Pancreas (tissue), 10 donors: ENCODE results near the gene EYA4. TPM values are rescaled to one million over a fixed set of nuclear protein-coding genes. Genes with fewer than 3 reads are reported as not detected.

Experiments used
- ATAC-seq, 4 donors: fragments of 200-7000 bp; cut with Tn5 transposase; one replicate each; pipeline versions ENCODE4 v1.8.0 to v1.9.1; 2020; ENCODE audit warnings: mild to moderate bottlenecking in 4 of 4, moderate library complexity in 4 of 4
- DNase-seq, 6 donors: peaks; one replicate each; pipeline ENCODE4 v3.0.0-alpha.2; 2020
- FAIRE-seq: peaks from 2 replicates; lab custom pipeline; 2012; peaks lifted over from hg19 to GRCh38; lab: Jason Lieb, UNC
- H3K27ac ChIP-seq, 4 donors: fragments of 200-600 bp; sonication (generic); 1 replicate in 3 of 4; 2 replicates in 1 of 4; pipeline versions ENCODE4 v1.5.0 to v1.8.0; 2020
- H3K27me3 ChIP-seq, 4 donors: fragments of 200-600 bp; one replicate each; pipeline ENCODE4 v1.8.0; 2021
- H3K36me3 ChIP-seq, 3 donors: fragments of 200-600 bp; sonication (generic) in 1 of 3; one replicate each; pipeline versions ENCODE4 v1.5.0 to v1.8.0; 2020 to 2021
- H3K4me1 ChIP-seq, 3 donors: fragments of 200-600 bp; one replicate each; pipeline ENCODE4 v1.8.0; 2021
- H3K4me3 ChIP-seq, 4 donors: fragments of 200-600 bp; sonication (generic) in 2 of 4; one replicate each; pipeline versions ENCODE4 v1.5.0 to v1.8.0; 2020 to 2021
- H3K9me3 ChIP-seq, 4 donors: fragments of 200-600 bp; one replicate each; pipeline ENCODE4 v1.8.0; 2021
- WGBS, 2 donors: extraction: QIAGEN DNeasy Blood & Tissue Kit; methylation state at CpG; one replicate each; pipeline ENCODE4 v1.1.7; 2013; 5-methylcytosine and 5-hydroxymethylcytosine counted together
- intact Hi-C, 3 donors: fragments of 100-400 bp; cut with DNase I; formaldehyde crosslinking; loops; one replicate each; pipeline versions ENCODE4 v1.11.1 to v1.14.2; 2022
- polyA plus RNA-seq, 2 donors: library from polyadenylated mRNA; stranded (reverse); fragments of 200-250 nt; gene quantifications; one replicate each; pipeline ENCODE4 v1.2.3, GENCODE V29; 2013
- total RNA-seq, 6 donors: library from RNA; stranded (reverse); fragmentation: NEBNext Ultra II Directional in 4 of 6; extraction: Animal tissue kit (Norgen Biotek cat#: 25700) in 4 of 6; gene quantifications; one replicate each; pipeline versions ENCODE4 v1.2.1 to v1.2.4, GENCODE V29; 2021 to 2023
- TF ChIP-seq, protein P1 (sequence below), 4 donors: fragments of 200-600 bp; sonication (generic) in 3 of 4; IDR thresholded peaks; one replicate each; pipeline versions ENCODE4 v1.5.0 to v1.8.0; 2021; ENCODE audit warnings: antibody characterized with exemption in 4 of 4
- donor health status: healthy with polysubstance abuse.
- donor health status: DM: no; HTN: no; CAD: no; lungs with moderate emphysema.
- donor health status: DM: no; HTN: no; CAD: no.
- donor health status: control.
- donor health status: control.
- donor health status: Bipolar disorder and iron deficiency.
- donor health status: DM: yes; HTN: yes; CAD: no.
- donor health status: DM: no; HTN: no; CAD: no.
- donor health status: DM: no; HTN: no; CAD: no.
- donor health status: DM: yes; HTN: yes; CAD: no.

EYA4 gene
- total and polyA plus RNA-seq, 8 donors, result 0.08 to 1.3 (median 0.19) TPM

- no peak overlapping the region for H3K27ac ChIP-seq
- FAIRE-seq (no peak), ATAC-seq (no peak), DNase-seq (no peak)
- no peak overlapping the region for H3K4me3 ChIP-seq
- H3K36me3 ChIP-seq, result no peaks in the 10 kb centered on the region
- no peaks in the 10 kb centered on the region for H3K9me3 ChIP-seq
- H3K4me1 ChIP-seq, result no peaks in the 10 kb centered on the region
- H3K27me3 ChIP-seq, result no peaks in the 10 kb centered on the region
- TF ChIP-seq, protein P1, sequence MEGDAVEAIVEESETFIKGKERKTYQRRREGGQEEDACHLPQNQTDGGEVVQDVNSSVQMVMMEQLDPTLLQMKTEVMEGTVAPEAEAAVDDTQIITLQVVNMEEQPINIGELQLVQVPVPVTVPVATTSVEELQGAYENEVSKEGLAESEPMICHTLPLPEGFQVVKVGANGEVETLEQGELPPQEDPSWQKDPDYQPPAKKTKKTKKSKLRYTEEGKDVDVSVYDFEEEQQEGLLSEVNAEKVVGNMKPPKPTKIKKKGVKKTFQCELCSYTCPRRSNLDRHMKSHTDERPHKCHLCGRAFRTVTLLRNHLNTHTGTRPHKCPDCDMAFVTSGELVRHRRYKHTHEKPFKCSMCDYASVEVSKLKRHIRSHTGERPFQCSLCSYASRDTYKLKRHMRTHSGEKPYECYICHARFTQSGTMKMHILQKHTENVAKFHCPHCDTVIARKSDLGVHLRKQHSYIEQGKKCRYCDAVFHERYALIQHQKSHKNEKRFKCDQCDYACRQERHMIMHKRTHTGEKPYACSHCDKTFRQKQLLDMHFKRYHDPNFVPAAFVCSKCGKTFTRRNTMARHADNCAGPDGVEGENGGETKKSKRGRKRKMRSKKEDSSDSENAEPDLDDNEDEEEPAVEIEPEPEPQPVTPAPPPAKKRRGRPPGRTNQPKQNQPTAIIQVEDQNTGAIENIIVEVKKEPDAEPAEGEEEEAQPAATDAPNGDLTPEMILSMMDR (IDR thresholded peaks at IDR 0.05), result no peak
- intact Hi-C loops, result no loop called here
These were observed 226.2 kb downstream of the EYA4 start for GRCh38 chr6:133467231-133467981.

DNA sequence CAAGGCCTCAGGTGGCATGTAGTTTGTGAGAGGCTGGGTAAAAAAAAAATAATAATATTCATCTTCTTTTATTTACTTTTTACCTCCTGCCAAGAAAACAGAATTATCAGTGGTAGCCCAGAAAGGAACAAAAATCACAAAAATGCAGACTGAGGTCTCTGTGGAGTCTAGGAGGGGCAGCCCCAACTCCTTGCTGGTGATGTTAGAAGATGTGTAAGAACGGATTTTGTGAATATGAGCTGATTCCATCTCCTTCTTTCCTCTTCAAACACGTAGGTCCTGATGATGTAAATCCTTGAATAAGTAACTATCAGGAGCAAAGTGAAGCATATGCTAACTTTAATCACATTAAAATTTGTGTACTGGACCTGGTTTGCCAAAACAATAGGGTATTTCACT is 226.8 kb downstream of the EYA4 start:
- Histone ChIP-seq H3K27me3 (no peaks in the 10 kb centered on the region), H3K36me3 (no peaks in the 10 kb centered on the region), H3K27ac (no peak overlapping the region), H3K9me3 (no peaks in the 10 kb centered on the region), H3K4me3 (no peak overlapping the region), H3K4me1 (no peaks in the 10 kb centered on the region)
- TF ChIP-seq, protein P1 (IDR thresholded peaks at IDR 0.05), result no peak
- WGBS, 2 donors, result 50 to 63% methylated on average over 2 of the region's 2 CpGs
- FAIRE-seq (no peak), DNase-seq (no peak), ATAC-seq (no peak)
- intact Hi-C loops, result no loop called here

GRCh38 chr6:133468591-133468990 is 227.4 kb downstream of the EYA4 start:
- intact Hi-C loops, result no loop called here
- TF ChIP-seq, protein P1 (IDR thresholded peaks at IDR 0.05), result no peak
- no peaks in the 10 kb centered on the region for H3K4me1 ChIP-seq
- no peaks in the 10 kb centered on the region for H3K27me3 ChIP-seq
- ATAC-seq, result no peak
- H3K4me3 ChIP-seq, result no peak overlapping the region
- no peak overlapping the region for H3K27ac ChIP-seq
- no peak for FAIRE-seq
- DNase-seq, result no peak
- H3K36me3 ChIP-seq, result no peaks in the 10 kb centered on the region
- H3K9me3 ChIP-seq, result no peaks in the 10 kb centered on the region
- WGBS, 2 donors, result 79 to 86% methylated on average over 8 of the region's 8 CpGs

DNA sequence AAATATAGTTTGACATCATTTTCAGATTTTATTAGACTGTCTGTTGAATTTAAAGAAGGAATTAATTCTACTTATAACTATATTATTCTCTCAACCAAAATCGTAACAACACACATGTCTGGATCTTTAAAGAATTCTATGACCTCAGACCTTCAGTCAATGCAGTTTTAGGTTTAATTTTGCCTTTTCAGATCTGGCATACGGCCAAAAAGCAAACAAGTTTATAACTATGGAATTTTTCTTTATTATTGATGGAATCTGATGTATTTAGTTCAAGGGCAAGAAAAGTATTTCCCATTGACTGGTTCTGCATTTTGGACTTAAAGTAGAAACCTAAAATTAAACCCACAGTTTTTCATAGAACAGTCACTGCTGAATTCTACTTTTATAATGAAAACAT is 233.4 kb downstream of the EYA4 start:
- no peak overlapping the region for H3K27ac ChIP-seq
- FAIRE-seq, result no peak
- TF ChIP-seq, protein P1 (IDR thresholded peaks at IDR 0.05), result no peak
- 44 to 46% methylated on average over 2 of the region's 2 CpGs for WGBS, 2 donors
- no peaks in the 10 kb centered on the region for H3K27me3 ChIP-seq
- ATAC-seq, result no peak
- DNase-seq, result no peak
- no peaks in the 10 kb centered on the region for H3K4me1 ChIP-seq
- no peak overlapping the region for H3K4me3 ChIP-seq
- intact Hi-C loops, result no loop called here
- H3K36me3 ChIP-seq, result no peaks in the 10 kb centered on the region
- H3K9me3 ChIP-seq, result no peaks in the 10 kb centered on the region

DNA sequence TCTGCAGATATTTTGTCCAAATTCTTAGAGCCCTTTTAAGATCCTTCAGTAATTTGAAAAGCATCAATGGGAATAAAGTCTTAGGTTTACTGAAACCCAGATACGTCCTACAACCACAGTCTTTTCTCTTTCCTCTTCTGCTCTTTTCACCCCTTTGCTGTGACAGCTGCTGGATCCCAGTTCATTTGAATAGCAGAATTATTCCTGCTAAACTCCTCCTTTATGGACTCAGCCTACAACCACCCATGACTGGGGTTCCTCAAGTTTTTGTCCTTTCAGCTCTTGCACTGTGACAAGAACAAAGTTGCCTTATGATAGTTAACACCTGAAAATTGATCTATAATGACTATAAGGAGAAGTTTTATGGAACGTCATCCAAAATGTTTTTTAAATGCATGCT is 237.5 kb downstream of the EYA4 start:
- H3K9me3 ChIP-seq, result no peaks in the 10 kb centered on the region
- H3K27ac ChIP-seq, result no peak overlapping the region
- intact Hi-C loops, result no loop called here
- no peaks in the 10 kb centered on the region for H3K27me3 ChIP-seq
- ATAC-seq, result no peak
- TF ChIP-seq, protein P1 (IDR thresholded peaks at IDR 0.05), result no peak
- FAIRE-seq, result no peak
- H3K36me3 ChIP-seq, result no peaks in the 10 kb centered on the region
- DNase-seq, result no peak
- 58 to 76% methylated on average over 2 of the region's 2 CpGs for WGBS, 2 donors
- no peak overlapping the region for H3K4me3 ChIP-seq
- H3K4me1 ChIP-seq, result no peaks in the 10 kb centered on the region
